Fibroblast of pulmonary artery (primary cell): ENCODE data around the gene SPATC1L.

Experiments
- DNase-seq: peaks from one replicate; pipeline ENCODE4 v3.0.0-alpha.2; 2010; ENCODE audit warnings: low read depth
- H3K4me3 ChIP-seq: replicated peaks from 2 replicates; pipeline ENCODE4 v1.5.1; 2011; ENCODE audit warnings: low read depth, mild to moderate bottlenecking, control low read depth, low read length, moderate library complexity
- TF ChIP-seq, protein P1 (sequence below): IDR thresholded peaks from 2 replicates; pipeline ENCODE4 v1.5.1; 2011; ENCODE audit warnings: mild to moderate bottlenecking, control low read depth, low read length, inconsistent platforms; ENCODE audit errors: missing control alignments

The SPATC1L gene

DNA sequence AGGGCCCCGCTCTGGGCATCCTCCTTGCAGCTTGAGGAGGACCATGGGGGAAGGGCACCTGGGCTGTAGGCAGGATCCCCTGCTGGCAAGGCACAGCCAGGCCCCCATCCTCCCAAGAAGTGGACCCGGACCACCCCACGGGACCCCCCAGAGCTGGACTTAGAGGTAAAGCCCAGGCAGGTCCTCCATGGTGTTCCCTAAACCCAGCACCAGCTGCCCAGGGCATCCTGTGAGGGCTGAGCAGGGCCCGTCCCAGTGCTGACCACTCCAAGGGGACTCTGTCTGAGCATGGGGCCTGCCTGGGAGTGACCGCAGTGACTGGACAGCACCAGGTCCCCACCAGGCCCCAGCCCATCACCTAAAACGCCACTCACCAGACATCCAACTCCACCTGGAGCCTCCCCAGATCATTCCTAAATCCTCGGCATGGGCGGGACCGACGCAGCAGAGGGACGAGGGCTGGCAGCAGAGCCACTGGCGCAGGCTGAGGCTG, 65.1 kb downstream of the SPATC1L start:
- DNase-seq: no peak
- no peak overlapping the region for H3K4me3 ChIP-seq
- TF ChIP-seq, protein P1, sequence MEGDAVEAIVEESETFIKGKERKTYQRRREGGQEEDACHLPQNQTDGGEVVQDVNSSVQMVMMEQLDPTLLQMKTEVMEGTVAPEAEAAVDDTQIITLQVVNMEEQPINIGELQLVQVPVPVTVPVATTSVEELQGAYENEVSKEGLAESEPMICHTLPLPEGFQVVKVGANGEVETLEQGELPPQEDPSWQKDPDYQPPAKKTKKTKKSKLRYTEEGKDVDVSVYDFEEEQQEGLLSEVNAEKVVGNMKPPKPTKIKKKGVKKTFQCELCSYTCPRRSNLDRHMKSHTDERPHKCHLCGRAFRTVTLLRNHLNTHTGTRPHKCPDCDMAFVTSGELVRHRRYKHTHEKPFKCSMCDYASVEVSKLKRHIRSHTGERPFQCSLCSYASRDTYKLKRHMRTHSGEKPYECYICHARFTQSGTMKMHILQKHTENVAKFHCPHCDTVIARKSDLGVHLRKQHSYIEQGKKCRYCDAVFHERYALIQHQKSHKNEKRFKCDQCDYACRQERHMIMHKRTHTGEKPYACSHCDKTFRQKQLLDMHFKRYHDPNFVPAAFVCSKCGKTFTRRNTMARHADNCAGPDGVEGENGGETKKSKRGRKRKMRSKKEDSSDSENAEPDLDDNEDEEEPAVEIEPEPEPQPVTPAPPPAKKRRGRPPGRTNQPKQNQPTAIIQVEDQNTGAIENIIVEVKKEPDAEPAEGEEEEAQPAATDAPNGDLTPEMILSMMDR: no peak

DNA sequence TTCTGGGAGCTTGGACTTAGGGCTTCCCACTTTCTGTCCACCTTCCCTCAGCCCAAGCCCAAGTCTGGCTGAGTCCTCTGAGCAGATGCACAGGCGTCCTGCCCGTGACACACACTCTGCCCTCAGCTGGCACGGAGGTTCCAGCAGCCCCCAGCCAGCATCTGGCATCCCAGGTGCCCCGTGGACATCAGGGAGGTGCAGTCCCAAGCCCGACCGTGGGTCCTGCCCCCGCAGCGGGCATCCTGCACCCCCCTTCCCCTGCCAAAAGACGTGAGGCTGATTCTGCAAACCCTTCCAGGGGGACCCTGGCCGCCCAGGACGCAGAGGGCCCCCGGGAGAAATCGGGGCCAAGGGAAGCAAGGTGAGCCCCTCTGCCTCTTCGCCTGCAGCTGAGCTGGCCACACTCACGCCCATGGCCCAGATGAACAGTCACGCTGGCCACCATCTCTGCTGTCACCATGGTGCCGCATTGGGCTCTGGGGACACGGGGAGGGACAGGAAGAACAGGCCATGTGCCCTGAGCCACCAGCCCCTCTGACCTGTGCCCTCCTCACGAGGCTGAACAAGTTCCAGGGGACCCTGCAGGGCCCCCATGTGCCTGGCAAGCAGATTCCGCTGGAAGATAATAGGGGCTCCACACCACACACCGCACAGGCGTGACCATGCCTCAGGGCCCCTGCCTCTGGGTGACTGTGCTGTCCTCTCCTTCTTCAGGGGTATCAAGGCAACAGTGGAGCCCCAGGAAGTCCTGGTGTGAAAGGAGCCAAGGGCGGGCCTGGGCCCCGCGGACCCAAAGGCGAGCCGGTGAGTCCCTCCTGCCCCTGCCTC, 65.7 kb downstream of the SPATC1L start:
- DNase-seq: no peak
- H3K4me3 ChIP-seq: no peak overlapping the region
- TF ChIP-seq, protein P1: no peak

DNA sequence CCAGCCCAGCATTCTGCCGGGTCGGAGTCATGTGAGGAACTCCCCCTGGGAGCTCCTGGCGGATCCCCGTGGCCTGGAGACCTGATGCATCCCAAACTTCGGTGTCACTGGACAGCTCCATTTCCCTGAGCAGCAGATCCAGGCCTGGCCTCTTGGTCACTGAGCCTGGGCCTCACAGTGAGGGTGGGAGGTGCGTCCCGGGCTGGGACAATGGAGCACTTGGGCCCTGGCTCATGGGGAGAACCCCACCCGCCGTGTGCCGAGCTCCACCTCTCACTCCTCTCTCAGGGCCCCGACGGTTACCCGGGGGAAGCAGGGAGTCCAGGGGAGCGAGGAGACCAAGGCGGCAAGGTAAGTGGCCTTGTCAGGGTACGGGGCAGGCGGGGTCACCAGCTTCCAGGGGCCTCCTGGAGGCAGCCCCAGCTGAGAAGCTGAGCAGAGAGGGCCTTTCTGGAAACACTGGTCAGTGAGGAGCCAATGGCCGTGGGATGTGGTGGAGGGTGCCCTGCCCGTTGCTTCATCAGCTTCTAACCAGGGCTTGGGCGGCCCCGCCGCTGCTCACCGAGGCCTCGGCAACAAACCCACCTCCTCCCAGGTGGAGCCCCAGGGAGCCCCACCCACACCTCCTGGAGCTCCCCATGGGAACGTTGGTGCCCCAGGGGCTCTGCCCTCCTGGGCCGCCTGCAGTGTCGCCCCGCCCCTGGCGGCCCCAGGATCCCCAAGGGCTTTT, 66.5 kb downstream of the SPATC1L start:
- H3K4me3 ChIP-seq: no peak overlapping the region
- DNase-seq: no peak
- TF ChIP-seq, protein P1: no peak

DNA sequence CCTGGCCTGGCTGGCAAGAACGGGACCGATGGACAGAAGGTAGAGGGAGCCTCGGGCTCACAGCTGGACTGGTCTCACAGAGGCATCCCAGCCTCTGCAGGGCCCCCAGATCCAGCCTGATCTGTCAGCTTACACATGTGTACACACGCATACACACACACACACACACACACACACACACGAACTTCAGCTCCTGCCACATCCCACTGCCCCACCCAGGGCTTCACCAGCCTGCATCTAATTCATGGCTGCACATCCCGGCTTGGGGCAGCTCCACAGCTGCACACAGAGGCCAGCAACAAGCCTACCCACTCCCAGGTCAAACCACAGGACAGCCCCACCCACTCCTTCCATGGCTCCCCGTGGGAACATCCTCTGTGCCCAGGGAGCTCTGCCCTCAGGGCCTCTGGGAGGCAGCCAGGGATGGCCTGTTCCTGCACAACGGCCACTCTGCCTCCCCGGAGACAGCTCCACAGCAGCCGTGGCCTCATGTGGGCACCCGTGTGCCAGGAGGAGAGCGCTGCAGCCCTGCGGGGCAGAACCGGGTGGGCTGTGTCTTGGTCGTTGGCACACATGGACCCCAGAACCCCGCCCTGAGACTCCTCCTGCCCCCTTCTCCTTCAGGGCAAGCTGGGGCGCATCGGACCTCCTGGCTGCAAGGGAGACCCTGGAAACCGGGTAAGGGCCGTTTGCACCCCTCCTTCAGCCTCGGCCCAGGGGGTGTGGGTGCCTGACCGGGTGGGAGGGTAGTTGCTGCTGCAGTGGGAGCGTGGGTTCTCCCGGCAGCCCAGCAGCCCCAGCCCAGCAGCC, 67.3 kb downstream of the SPATC1L start:
- TF ChIP-seq, protein P1: no peak
- DNase-seq: no peak
- no peak overlapping the region for H3K4me3 ChIP-seq

DNA sequence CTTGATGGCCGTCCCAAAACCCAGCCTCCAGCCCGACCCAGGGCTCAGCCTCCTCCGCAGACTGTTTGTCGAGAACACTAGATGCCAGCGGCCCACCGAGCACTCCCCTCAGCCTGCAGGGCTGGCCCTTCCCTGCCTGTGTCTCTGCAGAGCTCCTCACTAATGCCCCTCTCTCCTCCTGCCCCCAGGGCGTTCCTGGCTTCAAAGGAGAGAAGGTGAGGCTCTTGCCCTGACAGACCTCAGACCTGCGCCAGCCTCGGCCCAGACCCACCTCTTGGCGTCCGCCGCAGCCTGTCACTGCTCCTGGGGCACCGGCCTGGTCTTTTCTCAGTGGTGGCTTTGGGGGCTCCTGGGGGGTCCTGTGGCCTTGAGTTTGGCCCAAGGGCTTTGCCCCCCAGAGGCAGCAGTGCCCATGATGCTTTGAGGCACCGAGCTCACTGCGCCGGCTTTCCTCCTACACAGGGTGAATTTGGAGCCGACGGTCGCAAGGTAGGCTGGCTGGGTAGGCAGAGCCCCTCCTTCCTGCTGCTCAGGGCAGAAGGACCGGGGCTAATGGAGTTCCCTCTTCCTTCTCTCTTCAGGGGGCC, 68.0 kb downstream of the SPATC1L start:
- H3K4me3 ChIP-seq: no peak overlapping the region
- TF ChIP-seq, protein P1: no peak
- no peak for DNase-seq

DNA sequence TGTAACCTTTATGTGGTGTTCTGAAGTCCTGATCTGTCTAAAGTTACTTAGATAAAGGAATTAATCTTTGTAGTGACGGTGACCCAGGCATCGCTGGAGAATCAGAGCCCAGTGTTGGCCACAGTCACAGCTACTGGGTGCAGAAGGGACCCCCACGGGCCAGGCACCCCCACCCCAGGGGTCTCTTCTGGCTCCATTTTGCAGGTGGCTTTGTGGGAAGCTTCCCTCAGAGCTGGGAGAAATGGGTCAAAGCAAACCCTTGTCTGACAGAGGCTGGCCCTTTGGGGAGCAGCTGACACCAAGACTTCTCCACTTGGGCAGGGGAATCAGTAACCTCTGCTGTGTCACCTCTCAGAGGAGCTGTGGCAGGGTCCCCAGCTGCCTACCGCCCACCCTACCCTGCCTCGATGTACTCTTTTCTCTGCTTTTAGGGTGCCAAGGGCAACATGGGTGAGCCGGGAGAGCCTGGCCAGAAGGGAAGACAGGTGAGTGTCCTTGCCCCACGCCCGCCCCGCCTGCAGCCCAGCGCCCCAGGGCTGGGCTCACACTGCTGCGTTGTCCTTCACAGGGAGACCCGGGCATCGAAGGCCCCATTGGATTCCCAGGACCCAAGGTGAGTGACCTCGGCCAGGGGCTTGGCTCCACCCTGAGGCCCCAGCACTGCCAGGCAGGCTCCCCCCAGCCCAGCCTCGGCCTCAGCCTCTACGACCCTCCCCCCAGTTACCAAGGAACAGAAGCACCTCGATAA, 68.6 kb downstream of the SPATC1L start:
- TF ChIP-seq, protein P1: no peak
- no peak for DNase-seq
- H3K4me3 ChIP-seq: no peak overlapping the region
